GM12873 (cell line): ENCODE results near the gene GJB1.
A peak's percentile ranks its signal among the peaks of the same experiment; 100 is the strongest.

Source experiments
- CTCF ChIP-seq: IDR thresholded peaks from 2 replicates; pipeline ENCODE4 v1.5.1; 2012; ENCODE audit warnings: low read depth, mild to moderate bottlenecking, moderate library complexity, low read length, control low read depth; ENCODE audit not compliant: insufficient read depth; ENCODE audit errors: missing control alignments

Gene GJB1

GRCh38 chrX:71250841-71251240 is 27.8 kb downstream of the GJB1 start:
- TF ChIP-seq CTCF, result no peak

GRCh38 chrX:71251466-71251973 is 28.5 kb downstream of the GJB1 start:
- no peak for TF ChIP-seq CTCF

- TF ChIP-seq CTCF, result no peak
Observed at GRCh38 chrX:71252221-71252620, 29.2 kb downstream of the GJB1 start.

GRCh38 chrX:71253253-71254091 is 30.4 kb downstream of the GJB1 start:
- TF ChIP-seq CTCF, result peak; percentile 68

- no peak for TF ChIP-seq CTCF
Observed at GRCh38 chrX:71254092-71254963, 31.3 kb downstream of the GJB1 start, which contains the start of gene ZMYM3. TSS of gene ZMYM3 (minus strand) at chrX:71254140. CDS start at chrX:71253255, 885 bp downstream.

GRCh38 chrX:71256051-71256450 is 33.0 kb downstream of the GJB1 start:
- no peak for TF ChIP-seq CTCF

- no peak for TF ChIP-seq CTCF
Observed at GRCh38 chrX:71256856-71257255, 33.8 kb downstream of the GJB1 start.
